Subcutaneous adipose tissue (tissue), 4 donors: ENCODE data around the gene CASP1. TPM values are rescaled to one million over a fixed set of nuclear protein-coding genes. Genes with fewer than 3 reads are reported as not detected.

Experiments
- CTCF ChIP-seq: fragments of 450-650 bp; IDR thresholded peaks from one replicate; pipeline ENCODE4 v1.5.1; 2016; ENCODE audit warnings: low read depth, mild to moderate bottlenecking, control low read depth, antibody characterized with exemption, moderate library complexity
- total RNA-seq, 4 donors: library from RNA; depleted of rRNA; stranded (reverse); fragments of >200 nt; gene quantifications; one replicate each; pipeline ENCODE4 v1.1.0, GENCODE V29; 2016

The CASP1 gene
- total RNA-seq, 4 donors from 2014 or later, result 10.4 to 39.9 (median 22.6) TPM

GRCh38 chr11:105033343-105033742 lies 1.6 kb downstream of the CASP1 start:
- TF ChIP-seq CTCF, result no peak

GRCh38 chr11:105032495-105032894 lies 2.4 kb downstream of the CASP1 start:
- TF ChIP-seq CTCF, result no peak

GRCh38 chr11:105027678-105028077 lies 7.3 kb downstream of the CASP1 start:
- TF ChIP-seq CTCF, result no peak

GRCh38 chr11:105024394-105024793 lies 10.6 kb downstream of the CASP1 start:
- TF ChIP-seq CTCF, result no peak

GRCh38 chr11:105023003-105023402 lies 11.9 kb downstream of the CASP1 start, which contains the start of gene CASP5:
Gene CASP5, minus strand, starts transcription at chr11:105023168. Its CDS starts 32 bp downstream, at chr11:105023136.
- TF ChIP-seq CTCF, result no peak

GRCh38 chr11:105022527-105022926 lies 12.4 kb downstream of the CASP1 start:
- no peak for TF ChIP-seq CTCF

GRCh38 chr11:105007463-105007862 lies 27.5 kb downstream of the CASP1 start:
- no peak for TF ChIP-seq CTCF
